C4-2B (cell line): Measurements from ENCODE around the gene MAP4.

Source experiments
- CTCF ChIP-seq: fragments of 450-650 bp; conservative IDR thresholded peaks from 2 replicates; pipeline ENCODE4 v1.5.1; 2017; ENCODE audit warnings: mild to moderate bottlenecking
- ZFX ChIP-seq: fragments of 450-650 bp; IDR thresholded peaks from 2 replicates; pipeline ENCODE4 v1.6.1; 2017

GRCh38 chr3:47885168-47885567, 131.0 kb downstream of the MAP4 start:
- no peak for TF ChIP-seq ZFX
- no peak for TF ChIP-seq CTCF
